ENCODE results near the gene RIPK4.

The RIPK4 gene

DNA sequence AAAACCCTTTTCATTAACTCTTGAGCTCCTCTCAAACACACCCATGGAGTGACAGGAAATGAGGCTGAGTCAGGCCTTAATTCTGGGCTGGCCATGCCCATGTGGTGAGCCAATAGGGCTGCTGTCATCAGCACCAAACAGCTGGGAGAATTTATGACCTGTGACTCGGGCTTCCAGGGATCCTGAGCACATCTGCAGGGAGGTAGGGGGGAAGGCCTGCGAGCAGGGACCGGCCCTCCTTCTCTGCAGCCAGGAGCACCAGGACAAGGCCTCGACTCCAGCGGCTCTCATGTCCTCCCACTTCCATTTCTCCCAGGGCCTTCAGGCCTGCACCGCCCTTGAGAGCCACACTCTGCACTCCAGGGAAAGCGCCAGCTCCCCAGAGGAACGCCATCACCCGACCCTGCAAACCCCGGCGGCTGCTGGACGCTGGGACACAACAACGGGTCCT is 14.6 kb downstream of the RIPK4 start:
- DNase-seq: no peak

GRCh38 chr21:41751611-41752011 is 15.2 kb downstream of the RIPK4 start:
- no peak for DNase-seq

- DNase-seq: no peak
Observed at GRCh38 chr21:41750532-41751151, 16.2 kb downstream of the RIPK4 start.

DNA sequence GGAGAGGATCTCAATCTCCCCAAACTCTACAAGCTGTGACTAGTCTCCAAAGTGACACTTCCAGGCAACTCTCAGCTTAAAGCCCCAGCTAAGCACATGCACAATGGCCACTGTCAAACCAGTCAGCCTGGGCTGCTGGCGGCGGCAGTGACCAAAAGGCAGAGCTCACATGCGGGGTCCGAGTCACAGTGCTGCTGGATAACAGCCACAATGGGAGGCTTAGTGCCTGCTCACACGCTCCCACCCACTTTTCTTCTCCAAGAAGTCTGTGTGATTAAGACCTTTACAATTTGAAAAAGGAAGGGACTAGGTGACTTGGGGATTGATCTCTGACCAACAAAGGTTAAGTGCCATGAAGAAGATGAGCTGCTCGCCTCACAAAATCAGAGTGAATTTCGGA is 16.8 kb downstream of the RIPK4 start:
- no peak for DNase-seq

DNA sequence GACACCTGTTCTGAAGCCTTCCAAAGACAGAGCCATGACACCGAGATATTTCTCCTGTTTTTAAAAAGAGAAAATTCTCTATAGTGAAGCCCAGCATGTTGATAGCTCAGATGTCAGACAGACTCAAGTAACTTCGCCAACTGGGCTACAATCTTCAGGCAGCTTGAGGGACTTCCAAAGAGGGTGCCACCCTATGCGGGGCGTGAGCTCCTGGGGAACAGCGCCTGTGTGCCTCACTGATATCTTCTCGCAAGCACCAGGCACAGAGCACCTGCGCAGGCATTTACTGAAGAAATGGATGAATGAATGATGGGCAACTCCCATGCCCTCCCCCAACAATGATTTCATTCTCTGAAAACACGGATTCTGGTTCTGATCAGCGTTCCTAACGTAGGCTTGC is 17.6 kb downstream of the RIPK4 start:
- no peak for DNase-seq

- DNase-seq: no peak
Observed at GRCh38 chr21:41747943-41748738, 18.7 kb downstream of the RIPK4 start.

- no peak for DNase-seq
Observed at GRCh38 chr21:41746744-41747006, 20.2 kb downstream of the RIPK4 start.

- DNase-seq: no peak
Observed at GRCh38 chr21:41745971-41746743, 20.7 kb downstream of the RIPK4 start.

DNA sequence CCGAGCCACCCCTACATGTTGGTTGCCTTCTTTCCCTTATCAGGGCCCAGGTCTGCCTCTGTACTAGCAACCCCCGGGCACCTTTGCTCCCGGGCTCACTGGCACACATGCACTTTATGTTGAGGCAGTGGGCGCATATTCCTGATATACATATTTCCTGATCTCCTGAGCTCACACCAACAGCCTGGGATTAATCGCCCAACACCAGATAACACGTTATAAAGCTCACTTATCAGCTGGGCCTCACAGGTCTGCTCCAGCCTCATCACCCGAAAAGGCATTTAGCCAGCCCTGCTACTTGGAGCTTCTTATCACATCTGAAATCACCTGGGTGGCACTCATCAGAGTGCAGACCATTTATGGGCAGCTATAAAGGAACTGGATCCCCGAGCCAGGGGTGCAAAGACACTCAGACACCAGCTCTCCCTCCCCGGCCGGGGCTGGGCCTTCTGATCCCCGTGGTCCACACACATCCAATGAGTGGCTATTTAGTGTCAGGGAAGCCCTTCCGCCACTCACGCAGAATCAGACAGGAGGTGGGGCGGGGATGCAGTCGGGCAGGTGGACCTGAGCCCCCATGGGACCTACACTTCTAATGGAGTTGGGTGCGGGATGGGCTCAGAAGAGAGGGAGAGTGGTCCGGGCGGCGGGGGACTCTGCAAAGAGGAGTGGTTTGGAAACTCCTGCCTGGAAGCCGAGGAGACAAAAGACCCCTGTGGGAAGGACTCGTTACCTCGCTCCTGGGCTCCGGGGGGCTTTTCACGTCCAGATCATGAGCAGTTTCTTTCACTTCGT is 21.6 kb downstream of the RIPK4 start:
- DNase-seq: no peak

GRCh38 chr21:41744028-41744930 is 22.6 kb downstream of the RIPK4 start:
- no peak for DNase-seq

GRCh38 chr21:41743321-41744027 is 23.4 kb downstream of the RIPK4 start:
- DNase-seq: no peak

DNA sequence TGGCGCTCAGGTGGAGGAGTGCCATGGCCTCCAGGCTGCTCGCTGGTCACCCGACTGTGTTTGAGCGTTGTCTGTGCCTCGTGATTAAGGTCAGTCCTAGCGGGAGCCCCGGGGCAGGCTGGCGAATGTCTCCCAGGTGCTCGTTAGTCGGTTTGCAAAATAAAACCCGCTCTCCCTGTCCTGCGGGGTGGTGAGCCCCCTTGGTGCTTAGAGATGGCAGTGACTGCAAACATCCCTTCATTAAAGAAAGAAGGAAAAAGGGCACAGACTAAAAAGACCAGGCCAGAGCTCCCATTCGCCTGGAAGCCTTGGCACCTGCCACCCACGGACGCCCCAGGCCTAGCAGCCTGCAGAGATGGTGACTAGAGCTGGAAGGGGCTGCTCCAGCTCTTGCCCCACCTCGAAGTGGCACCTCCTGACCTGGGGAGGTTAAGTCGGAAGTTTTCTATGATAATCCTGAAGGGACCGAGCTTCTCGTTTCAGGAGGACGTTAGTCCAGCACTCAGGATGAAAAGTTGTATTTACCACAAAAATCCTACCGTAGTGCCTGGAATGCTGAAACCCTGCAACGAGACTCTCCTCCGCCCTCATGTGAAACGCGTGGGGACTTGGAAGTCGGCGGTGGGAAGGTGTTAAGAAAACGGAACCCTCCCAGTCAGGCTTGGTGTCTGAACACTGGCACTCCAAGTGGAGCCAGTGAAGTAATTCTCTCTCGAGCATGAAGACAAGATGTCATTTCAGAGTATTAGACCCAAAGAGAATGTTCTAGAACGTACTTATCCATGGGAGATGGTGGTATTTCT is 24.6 kb downstream of the RIPK4 start:
- DNase-seq: no peak

- DNase-seq: no peak
Observed at GRCh38 chr21:41741253-41742072, 25.4 kb downstream of the RIPK4 start.

- no peak for DNase-seq
Observed at GRCh38 chr21:41740604-41741252, 26.1 kb downstream of the RIPK4 start.

DNA sequence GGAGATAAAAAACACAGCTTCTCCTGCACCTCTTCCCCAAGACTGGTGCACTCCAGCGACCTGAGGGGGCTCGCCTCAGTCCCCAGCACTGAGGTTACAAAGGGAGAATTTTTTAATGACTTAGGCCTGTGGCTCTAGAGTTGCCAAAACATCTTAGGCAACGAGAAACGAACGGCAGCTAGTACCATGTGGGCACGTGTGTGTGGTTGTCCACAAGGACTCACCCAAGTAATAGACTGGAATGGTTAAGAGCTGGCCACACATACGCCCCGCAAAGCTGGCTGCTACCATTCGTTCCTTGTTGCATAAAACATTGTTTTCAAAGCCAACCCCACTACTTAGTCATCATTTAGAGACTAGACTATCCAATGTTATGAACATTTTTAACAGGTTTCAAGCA is 26.9 kb downstream of the RIPK4 start:
- no peak for DNase-seq

- DNase-seq: no peak
Observed at GRCh38 chr21:41739011-41739410, 27.8 kb downstream of the RIPK4 start.

DNA sequence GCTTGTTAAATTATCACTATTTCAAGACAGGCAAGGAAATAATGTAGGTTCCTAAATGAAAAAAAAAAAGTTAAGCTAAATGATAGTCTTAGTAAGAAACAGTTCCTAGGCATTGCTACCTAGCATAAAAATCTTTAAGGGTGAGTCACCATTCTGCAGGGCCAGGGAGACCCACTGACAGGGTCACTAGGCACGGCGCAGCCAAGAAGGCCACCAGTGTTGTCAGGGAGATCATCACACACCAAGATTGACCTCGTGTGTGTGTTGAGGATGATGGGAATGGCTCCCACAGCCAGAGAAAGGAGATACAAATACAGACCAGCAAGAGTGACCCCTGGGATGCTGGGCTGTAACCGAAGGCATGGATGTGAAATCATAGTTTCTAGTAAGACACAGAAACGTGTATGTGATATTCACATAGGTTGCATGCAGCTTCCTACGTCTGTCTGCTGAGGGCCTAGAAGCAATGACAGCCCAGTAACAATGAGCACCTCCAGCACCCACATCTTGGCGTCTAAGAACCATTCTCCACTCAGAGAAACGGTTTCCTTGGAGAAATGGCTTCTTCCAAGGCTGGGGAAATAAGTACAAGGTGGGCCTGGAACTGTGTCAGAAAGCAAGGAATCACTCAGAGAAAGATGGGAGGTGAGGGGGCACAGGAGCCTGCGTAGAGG is 29.1 kb downstream of the RIPK4 start:
- DNase-seq: no peak

DNA sequence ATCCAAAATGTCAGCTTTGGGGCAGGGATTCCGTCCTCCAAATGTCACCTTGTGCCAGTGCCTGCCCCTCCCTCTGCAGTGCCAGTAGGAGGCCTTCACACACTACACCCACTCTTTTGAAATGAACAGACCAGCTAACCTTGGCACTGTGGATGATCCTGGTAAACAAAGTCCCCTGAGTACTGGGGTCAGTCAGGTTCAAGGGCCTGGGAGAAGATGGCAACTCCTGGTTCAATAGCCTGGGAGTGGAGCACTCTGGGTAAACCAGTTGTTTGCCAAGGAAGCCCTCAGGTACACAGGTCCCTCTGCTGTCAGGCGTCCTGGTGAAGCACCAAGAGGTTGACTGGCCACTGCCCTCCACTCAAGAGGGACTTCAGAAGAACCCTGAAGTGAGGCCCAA is 30.4 kb downstream of the RIPK4 start:
- DNase-seq: no peak
